HFFc6 (cell line): ENCODE results near the gene TUB. TPM values are rescaled to one million over a fixed set of nuclear protein-coding genes. Genes with fewer than 3 reads are reported as not detected.

Experiments
- DNase-seq: peaks from one replicate; pipeline ENCODE4 v3.0.0-alpha.2; 2018
- H3K27ac Mint-ChIP-seq: 2 replicates; pipeline ENCODE4 v1.8.0; 2020; ENCODE audit warnings: mild to moderate bottlenecking, mixed read lengths
- H3K27me3 Mint-ChIP-seq: 2 replicates; pipeline ENCODE4 v1.8.0; 2021; ENCODE audit warnings: mild to moderate bottlenecking, moderate library complexity, mixed read lengths; ENCODE audit not compliant: insufficient read depth
- H3K36me3 Mint-ChIP-seq: 2 replicates; pipeline ENCODE4 v1.8.0; 2021; ENCODE audit warnings: low read depth, mixed read lengths
- H3K4me1 Mint-ChIP-seq: 2 replicates; pipeline ENCODE4 v1.8.0; 2020; ENCODE audit warnings: low read depth, mixed read lengths
- H3K4me3 Mint-ChIP-seq: 2 replicates; pipeline ENCODE4 v1.8.0; 2020; ENCODE audit warnings: mild to moderate bottlenecking, moderate library complexity, mixed read lengths
- H3K9me3 Mint-ChIP-seq: 2 replicates; pipeline ENCODE4 v1.8.0; 2020; ENCODE audit warnings: mild to moderate bottlenecking, mixed read lengths
- CTCF ChIP-seq: fragments of 200-600 bp; sonication (generic); IDR thresholded peaks from 2 replicates; pipeline ENCODE4 v1.5.0; 2021; ENCODE audit warnings: antibody characterized with exemption, mild to moderate bottlenecking
- total RNA-seq, 6 experiments: library from RNA; stranded (reverse); fragmentation: NEBNext Ultra II Directional; extraction: Animal tissue kit (Norgen Biotek cat#: 25700); gene quantifications; 2 replicates in 1 of 6; 3 replicates in 5 of 6; pipeline ENCODE4 v1.2.3, GENCODE V29; 2021

TUB gene
- total RNA-seq, 6 experiments from 2014 or later, result 1.7 to 10.1 (median 1.8) TPM

- no peak overlapping the region for H3K4me3 Mint-ChIP-seq
- H3K27ac Mint-ChIP-seq, result no peak overlapping the region
- TF ChIP-seq CTCF, result no peak
- no peak for DNase-seq
- no peaks in the 10 kb centered on the region for H3K4me1 Mint-ChIP-seq
- H3K36me3 Mint-ChIP-seq, result no peaks in the 10 kb centered on the region
- H3K9me3 Mint-ChIP-seq, result no peaks in the 10 kb centered on the region
- H3K27me3 Mint-ChIP-seq, result peaks cover 8% of the 10 kb centered on the region
Measured at GRCh38 chr11:8105666-8106065, 24.7 kb downstream of the TUB start.

- Mint-ChIP-seq H3K27ac (no peak overlapping the region), H3K27me3 (peaks cover 8% of the 10 kb centered on the region)
Measured at GRCh38 chr11:8106679-8107078, 25.7 kb downstream of the TUB start.

GRCh38 chr11:8107642-8108041 lies 26.6 kb downstream of the TUB start:
- H3K36me3 Mint-ChIP-seq, result no peaks in the 10 kb centered on the region
- H3K4me1 Mint-ChIP-seq, result no peaks in the 10 kb centered on the region
- peaks cover 9% of the 10 kb centered on the region for H3K27me3 Mint-ChIP-seq
- no peak overlapping the region for H3K27ac Mint-ChIP-seq
- no peak for TF ChIP-seq CTCF
- H3K9me3 Mint-ChIP-seq, result no peaks in the 10 kb centered on the region
- no peak for DNase-seq
- H3K4me3 Mint-ChIP-seq, result no peak overlapping the region

More at GRCh38 chr11:8106679-8107078, 25.7 kb downstream of the TUB start:
- Mint-ChIP-seq H3K9me3 (no peaks in the 10 kb centered on the region), H3K4me1 (no peaks in the 10 kb centered on the region), H3K36me3 (no peaks in the 10 kb centered on the region), H3K4me3 (no peak overlapping the region)
- DNase-seq, result no peak
- no peak for TF ChIP-seq CTCF

GRCh38 chr11:8108421-8108820 lies 27.4 kb downstream of the TUB start:
- H3K4me3 Mint-ChIP-seq, result no peak overlapping the region
- TF ChIP-seq CTCF, result no peak
- no peaks in the 10 kb centered on the region for H3K36me3 Mint-ChIP-seq
- no peaks in the 10 kb centered on the region for H3K4me1 Mint-ChIP-seq
- H3K27ac Mint-ChIP-seq, result no peak overlapping the region
- H3K9me3 Mint-ChIP-seq, result no peaks in the 10 kb centered on the region
- H3K27me3 Mint-ChIP-seq, result peaks cover 9% of the 10 kb centered on the region
- no peak for DNase-seq

GRCh38 chr11:8109675-8110074 lies 28.7 kb downstream of the TUB start:
- no peak for TF ChIP-seq CTCF
- no peak for DNase-seq
- no peak overlapping the region for H3K4me3 Mint-ChIP-seq
- peaks cover 2% of the 10 kb centered on the region for H3K9me3 Mint-ChIP-seq
- H3K36me3 Mint-ChIP-seq, result no peaks in the 10 kb centered on the region
- H3K27ac Mint-ChIP-seq, result no peak overlapping the region
- H3K4me1 Mint-ChIP-seq, result no peaks in the 10 kb centered on the region
- H3K27me3 Mint-ChIP-seq, result peaks cover 16% of the 10 kb centered on the region

- TF ChIP-seq CTCF, result no peak
- H3K27me3 Mint-ChIP-seq, result peaks cover 16% of the 10 kb centered on the region
- H3K27ac Mint-ChIP-seq, result no peak overlapping the region
- no peaks in the 10 kb centered on the region for H3K36me3 Mint-ChIP-seq
- peaks cover 6% of the 10 kb centered on the region for H3K9me3 Mint-ChIP-seq
- no peaks in the 10 kb centered on the region for H3K4me1 Mint-ChIP-seq
- no peak overlapping the region for H3K4me3 Mint-ChIP-seq
- DNase-seq, result no peak
Measured at GRCh38 chr11:8110396-8110795, 29.4 kb downstream of the TUB start.
